Mesothelial cell of epicardium (in vitro differentiated cells): Measurements from ENCODE around the gene DPH2. TPM values are rescaled to one million over a fixed set of nuclear protein-coding genes. Genes with fewer than 3 reads are reported as not detected.

Experiments
- DNase-seq, 2 experiments: peaks; one replicate each; pipeline ENCODE4 v3.0.0; 2021; ENCODE audit warnings: low spot score in 2 of 2; ENCODE audit not compliant: unreplicated experiment in 2 of 2
- H3K27ac Mint-ChIP-seq: 2 replicates; pipeline ENCODE4 v1.8.0; 2021; ENCODE audit warnings: mixed read lengths
- H3K27me3 Mint-ChIP-seq: 2 replicates; pipeline ENCODE4 v1.8.0; 2021; ENCODE audit warnings: low read depth, mixed read lengths
- H3K36me3 Mint-ChIP-seq: 2 replicates; pipeline ENCODE4 v1.8.0; 2021; ENCODE audit warnings: mixed read lengths
- H3K4me1 Mint-ChIP-seq: 2 replicates; pipeline ENCODE4 v1.8.0; 2021; ENCODE audit warnings: mixed read lengths
- H3K4me3 Mint-ChIP-seq: 2 replicates; pipeline ENCODE4 v1.8.0; 2021; ENCODE audit warnings: mild to moderate bottlenecking, moderate library complexity, mixed read lengths
- H3K9me3 Mint-ChIP-seq: 2 replicates; pipeline ENCODE4 v1.8.0; 2021; ENCODE audit warnings: mixed read lengths
- CTCF ChIP-seq: fragments of 200-600 bp; sonication (generic); IDR thresholded peaks from one replicate; pipeline ENCODE4 v1.5.0; 2021; ENCODE audit warnings: antibody characterized with exemption; ENCODE audit not compliant: unreplicated experiment
- total RNA-seq: library from RNA; stranded (reverse); gene quantifications from 3 replicates; pipeline ENCODE4 v1.2.1, GENCODE V29; 2021

The DPH2 gene
- total RNA-seq, 1 donor from 2014 or later: 24.1 TPM

GRCh38 chr1:44021156-44021555 is 51.3 kb downstream of the DPH2 start:
- no peak overlapping the region for H3K4me3 Mint-ChIP-seq
- no peak overlapping the region for H3K27ac Mint-ChIP-seq
- TF ChIP-seq CTCF: no peak
- no peaks in the 10 kb centered on the region for H3K9me3 Mint-ChIP-seq
- no peaks in the 10 kb centered on the region for H3K4me1 Mint-ChIP-seq
- peaks cover 13% of the 10 kb centered on the region for H3K36me3 Mint-ChIP-seq
- no peak for DNase-seq
- no peaks in the 10 kb centered on the region for H3K27me3 Mint-ChIP-seq

GRCh38 chr1:44021581-44022321 is 51.9 kb downstream of the DPH2 start:
- H3K36me3 Mint-ChIP-seq: peaks cover 13% of the 10 kb centered on the region
- no peaks in the 10 kb centered on the region for H3K4me1 Mint-ChIP-seq
- no peak overlapping the region for H3K4me3 Mint-ChIP-seq
- no peak for TF ChIP-seq CTCF
- no peak overlapping the region for H3K27ac Mint-ChIP-seq
- H3K27me3 Mint-ChIP-seq: no peaks in the 10 kb centered on the region
- no peak for DNase-seq
- no peaks in the 10 kb centered on the region for H3K9me3 Mint-ChIP-seq

Other genes starting within 250 kb of the DPH2 start
- 1.2 to 2.0 TPM (median 1.6 TPM) in 3 replicates for gene ARTN, start 36.2 kb upstream of the DPH2 start, total RNA-seq
- gene IPO13, start 23.1 kb upstream of the DPH2 start, total RNA-seq: 21.8 to 26.4 TPM (median 23.2 TPM) in 3 replicates
- 72.8 to 82.6 TPM (median 75.0 TPM) in 3 replicates for gene ATP6V0B, start 5.0 kb downstream of the DPH2 start, total RNA-seq
- 55.8 to 58.6 TPM (median 57.8 TPM) in 3 replicates for gene B4GALT2, start 9.2 kb downstream of the DPH2 start, total RNA-seq
- 12.3 to 13.8 TPM (median 12.4 TPM) in 3 replicates for gene CCDC24, start 21.6 kb downstream of the DPH2 start, total RNA-seq
- 28.4 to 30.9 TPM (median 29.5 TPM) in 3 replicates for gene SLC6A9, start 61.5 kb downstream of the DPH2 start, total RNA-seq
- gene KLF17, start 148.8 kb downstream of the DPH2 start, total RNA-seq: not detected in 3 replicates
- gene KLF18, start 171.6 kb downstream of the DPH2 start, total RNA-seq: not detected in 3 replicates
- 50.7 to 52.4 TPM (median 51.8 TPM) in 3 replicates for gene DMAP1, start 243.5 kb downstream of the DPH2 start, total RNA-seq